Stimulated activated CD8-positive, alpha-beta memory T cell treated with anti-CD3 and anti-CD28 coated beads, Interleukin-2, amount 100 ng/mL, for 48 hours (primary cell): ENCODE measurements around the gene ASB13.

ENCODE experiments used
- DNase-seq, 2 donors: peaks; one replicate each; pipeline ENCODE4 v3.0.0-alpha.2; 2020; ENCODE audit warnings: low read depth in 2 of 2

Gene ASB13

GRCh38 chr10:5589011-5589660 lies 77.3 kb downstream of the ASB13 start:
- no peak for DNase-seq
